Spinal cord (tissue), 10 donors: ENCODE measurements around the gene GFY. TPM values are rescaled to one million over a fixed set of nuclear protein-coding genes. Genes with fewer than 3 reads are reported as not detected.
A peak's percentile ranks its signal among the peaks of the same experiment; 100 is the strongest.
"Not testable (repeated sequence)": the region's sequence is repeated elsewhere in the genome, so short reads cannot be mapped to it uniquely, and the experiment has no call there.

ENCODE experiments used
- DNase-seq, 6 donors: peaks; one replicate each; pipeline versions ENCODE4 v3.0.0 to v3.0.0-alpha.2; 2013 to 2015; ENCODE audit warnings: low spot score in 6 of 6, low read depth in 4 of 6
- H3K27ac ChIP-seq: one replicate; pipeline ENCODE4 v1.5.1; 2013; ENCODE audit warnings: low read depth, low read length, control low read depth
- H3K27me3 ChIP-seq: one replicate; pipeline ENCODE4 v1.6.1; 2013; ENCODE audit warnings: low read length; ENCODE audit not compliant: control insufficient read depth, insufficient read depth
- H3K36me3 ChIP-seq: one replicate; pipeline ENCODE4 v1.6.1; 2013; ENCODE audit warnings: low read length; ENCODE audit not compliant: control insufficient read depth, insufficient read depth
- H3K4me1 ChIP-seq: one replicate; pipeline ENCODE4 v1.6.1; 2013; ENCODE audit warnings: low read length; ENCODE audit not compliant: control insufficient read depth, insufficient read depth
- H3K4me3 ChIP-seq: one replicate; pipeline ENCODE4 v1.5.1; 2013; ENCODE audit warnings: low read depth, low read length, control low read depth
- H3K9me3 ChIP-seq: one replicate; pipeline ENCODE4 v1.6.1; 2013; ENCODE audit warnings: low read length; ENCODE audit not compliant: control insufficient read depth, insufficient read depth
- WGBS: methylation state at CpG from one replicate; pipeline ENCODE4 v1.1.5; 2013; ENCODE audit warnings: missing lambda C conversion rate; ENCODE audit not compliant: insufficient coverage; 5-methylcytosine and 5-hydroxymethylcytosine counted together
- polyA plus RNA-seq, 2 donors: library from polyadenylated mRNA; unstranded; fragments of 120-200 nt; gene quantifications; one replicate each; pipeline ENCODE4 v1.2.1, GENCODE V29; 2013; ENCODE audit not compliant: insufficient read length in 2 of 2
- total RNA-seq, 2 donors: library from RNA; depleted of rRNA in 1 of 2; stranded (reverse); fragments of 120-200 nt in 1 of 2; fragments of >200 nt in 1 of 2; gene quantifications; one replicate each; pipeline versions ENCODE4 v1.2.3 to v1.2.4, GENCODE V29; 2013 to 2014
- donor health status: healthy.

The GFY gene
- total and polyA plus RNA-seq, 4 donors = 0.54 TPM; not detected in 2

DNA sequence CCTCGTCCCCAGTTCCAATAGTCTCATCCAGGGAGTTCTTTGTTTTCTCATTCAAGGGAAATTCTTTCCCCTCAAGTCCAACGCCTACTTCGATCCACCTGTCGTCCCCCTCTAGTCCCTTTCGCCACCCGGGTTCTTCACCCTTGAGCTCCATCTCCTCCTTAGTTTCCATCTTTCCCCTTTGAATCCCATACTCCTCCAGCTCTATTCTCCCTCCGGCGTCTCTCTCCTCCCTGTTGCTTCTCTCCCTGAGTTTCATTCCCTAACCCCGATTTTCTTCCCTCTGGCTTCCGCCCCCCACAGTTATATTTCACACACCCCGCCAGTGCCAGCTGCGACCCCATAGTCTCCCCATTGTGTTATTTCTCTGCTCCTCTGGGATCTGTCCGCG is 16.8 kb downstream of the GFY start:
- H3K4me1 ChIP-seq = peaks cover 24% of the 10 kb centered on the region
- DNase-seq = no peak
- H3K27me3 ChIP-seq = peaks cover 60% of the 10 kb centered on the region
- H3K27ac ChIP-seq = no peak overlapping the region
- peaks cover 13% of the 10 kb centered on the region for H3K36me3 ChIP-seq
- H3K4me3 ChIP-seq = no peak overlapping the region
- 15% methylated on average over 14 of the region's 14 CpGs for WGBS
- no peaks in the 10 kb centered on the region for H3K9me3 ChIP-seq

DNA sequence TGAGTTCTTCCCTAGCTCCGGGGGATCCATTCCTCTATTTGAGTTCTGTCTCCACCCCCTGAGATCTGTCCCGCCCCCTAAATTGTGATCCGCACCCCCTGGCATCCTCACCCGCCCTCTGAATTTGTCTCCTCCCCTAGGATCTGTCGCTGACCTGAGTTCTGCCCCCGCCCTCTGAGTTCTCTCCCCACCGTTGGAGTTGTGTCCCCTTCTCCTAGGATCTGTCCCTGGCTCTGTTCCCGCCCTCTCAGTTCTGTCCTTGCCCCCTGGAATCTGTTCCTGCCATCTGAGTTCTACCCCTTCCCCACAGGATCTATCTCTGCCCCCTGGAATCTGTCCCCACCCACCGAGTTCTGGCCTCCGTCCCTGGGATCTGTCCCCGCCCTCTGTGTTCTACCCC is 17.2 kb downstream of the GFY start:
- 5% methylated on average over 11 of the region's 11 CpGs for WGBS
- Histone ChIP-seq H3K36me3 (peaks cover 17% of the 10 kb centered on the region), H3K27me3 (peaks cover 56% of the 10 kb centered on the region), H3K9me3 (no peaks in the 10 kb centered on the region), H3K27ac (no peak overlapping the region), H3K4me3 (no peak overlapping the region), H3K4me1 (peaks cover 24% of the 10 kb centered on the region)
- peak in 1 of 6 donors; percentile 65 for DNase-seq

DNA sequence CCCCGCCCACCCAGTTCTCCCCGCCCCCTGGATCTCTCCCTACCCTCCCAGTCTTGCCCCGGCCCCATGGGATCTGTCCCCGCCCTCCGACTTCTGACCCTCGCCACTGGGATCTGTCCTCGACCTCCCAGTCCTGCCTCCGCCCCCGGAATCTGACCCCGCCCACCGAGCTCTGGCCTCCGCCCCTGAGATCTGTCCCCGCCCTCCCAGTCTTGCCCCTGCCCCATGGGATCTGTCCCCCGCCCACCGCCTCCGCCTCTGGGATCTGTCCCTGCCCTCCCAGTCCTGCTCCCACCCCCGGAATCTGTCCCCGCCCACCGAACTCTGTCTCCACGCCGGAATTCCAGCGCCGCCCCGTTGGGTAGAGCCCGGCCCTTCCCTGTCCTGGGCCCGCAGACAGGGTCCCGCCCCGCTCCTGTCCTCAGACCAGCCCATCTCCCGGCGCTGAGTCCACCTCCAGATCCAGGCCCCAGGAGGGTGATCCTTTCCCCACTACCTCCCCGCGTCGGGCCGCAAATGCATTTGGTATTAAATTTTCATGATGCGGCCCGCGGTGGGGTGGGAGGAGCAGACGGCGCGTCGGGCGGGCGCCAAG is 17.7 kb downstream of the GFY start:
- Histone ChIP-seq H3K9me3 (no peaks in the 10 kb centered on the region), H3K4me1 (peaks cover 24% of the 10 kb centered on the region), H3K4me3 (peak overlapping the region; percentile 59), H3K36me3 (peaks cover 22% of the 10 kb centered on the region), H3K27ac (peak overlapping the region; percentile 86), H3K27me3 (peaks cover 51% of the 10 kb centered on the region)
- DNase-seq = peak in 1 of 6 donors; percentile 88
- WGBS = 0% methylated on average over 41 of the region's 43 CpGs

DNA sequence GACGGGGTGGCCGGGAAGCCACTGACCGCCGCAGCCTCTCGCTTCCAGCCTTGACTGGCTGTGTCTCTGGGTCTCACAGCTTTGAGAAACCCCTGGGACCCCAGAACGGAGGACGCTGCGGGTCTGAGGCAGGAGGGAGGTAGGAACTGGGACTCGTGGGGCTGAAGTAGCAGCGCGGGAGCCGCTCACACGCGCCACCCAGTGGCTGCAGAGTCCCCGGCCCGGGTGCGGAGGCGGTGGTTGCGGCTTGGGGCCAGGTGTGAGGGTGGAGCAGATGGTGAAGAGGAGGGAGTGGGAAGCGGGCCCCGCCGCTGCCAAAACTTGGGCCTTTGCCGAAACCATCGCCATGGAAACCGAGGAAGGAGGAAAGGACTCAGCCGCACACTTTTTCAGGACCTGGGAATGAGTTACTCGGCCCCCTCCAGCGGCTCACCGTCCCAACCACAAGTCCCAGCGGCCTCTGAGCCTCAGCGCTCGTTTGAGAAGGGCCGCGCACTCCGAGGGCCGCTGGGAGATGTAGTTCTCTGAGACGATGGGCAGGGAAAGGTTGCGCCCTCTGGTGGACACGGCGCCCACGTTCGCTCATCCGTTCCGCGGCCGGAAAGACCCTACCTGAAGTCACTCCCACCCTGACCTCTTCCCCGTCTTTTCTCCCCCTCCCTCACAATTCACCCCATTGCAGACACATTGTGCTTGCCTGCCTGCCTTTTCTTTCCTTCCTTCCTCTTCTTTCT is 18.3 kb downstream of the GFY start:
- H3K9me3 ChIP-seq = no peaks in the 10 kb centered on the region
- peak; percentile 88 to 99 (median 92) for DNase-seq
- H3K4me1 ChIP-seq = peaks cover 24% of the 10 kb centered on the region
- H3K27ac ChIP-seq = peak overlapping the region; percentile 86
- H3K36me3 ChIP-seq = peaks cover 28% of the 10 kb centered on the region
- WGBS = under 1% methylated on average over 42 of the region's 47 CpGs
- H3K27me3 ChIP-seq = peaks cover 44% of the 10 kb centered on the region
- peak overlapping the region; percentile 59 for H3K4me3 ChIP-seq

DNA sequence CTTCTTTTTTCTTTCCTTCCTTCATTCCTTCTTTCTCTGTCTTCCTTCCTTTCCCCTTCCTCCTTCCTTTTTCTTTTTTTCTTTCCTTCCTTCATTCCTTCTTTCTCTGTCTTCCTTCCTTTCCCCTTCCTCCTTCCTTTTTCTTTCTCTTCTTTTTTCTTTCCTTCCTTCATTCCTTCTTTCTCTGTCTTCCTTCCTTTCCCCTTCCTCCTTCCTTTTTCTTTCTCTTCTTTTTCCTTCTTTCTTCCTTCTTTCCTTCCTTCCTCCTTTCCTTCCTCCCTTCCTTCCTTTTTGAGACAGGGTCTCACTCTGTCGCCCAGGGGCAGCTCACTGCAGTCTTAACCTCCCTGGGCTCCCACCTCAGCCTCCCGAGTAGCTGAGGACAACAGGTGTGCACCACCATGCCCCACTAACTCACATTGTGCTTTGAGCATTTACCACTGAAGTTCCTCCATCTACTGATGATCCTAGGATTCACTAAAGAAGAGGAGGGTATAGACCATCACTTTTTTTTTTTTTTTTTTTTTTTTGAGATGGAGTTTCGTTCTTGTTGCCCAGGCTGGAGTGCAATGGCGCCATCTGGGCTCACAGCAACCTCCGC is 19.0 kb downstream of the GFY start:
- H3K27me3 ChIP-seq = peaks cover 38% of the 10 kb centered on the region
- not testable (repeated sequence) for H3K27ac ChIP-seq
- WGBS = 60% methylated on average over 1 of the region's 5 CpGs

DNA sequence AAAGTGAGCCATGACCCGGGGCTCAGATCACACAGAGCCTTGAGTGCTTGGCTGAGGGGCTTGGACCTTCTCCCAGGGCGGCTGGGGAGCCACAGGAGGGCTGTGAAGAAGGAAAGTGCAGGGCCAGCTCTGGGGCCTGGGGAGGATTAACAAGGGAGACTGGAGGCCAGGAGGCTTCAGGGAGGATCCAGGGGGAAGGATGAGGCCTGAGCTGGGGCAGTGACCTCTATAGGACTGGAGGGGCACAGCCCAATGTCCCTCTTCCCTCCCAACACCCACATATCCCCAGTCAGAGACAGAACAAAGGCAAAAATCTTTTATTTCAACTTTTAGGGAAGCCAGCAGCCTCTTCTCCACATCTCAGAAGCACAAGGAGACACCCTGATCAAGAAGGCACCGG is 20.8 kb downstream of the GFY start:
- Histone ChIP-seq H3K9me3 (no peaks in the 10 kb centered on the region), H3K27me3 (peaks cover 20% of the 10 kb centered on the region), H3K4me3 (no peak overlapping the region), H3K36me3 (peaks cover 42% of the 10 kb centered on the region), H3K4me1 (peaks cover 34% of the 10 kb centered on the region), H3K27ac (no peak overlapping the region)
- DNase-seq = no peak
- WGBS = 80% methylated on average over 3 of the region's 3 CpGs

More for the DNA sequence above, 19.0 kb downstream of the GFY start:
- not testable (repeated sequence) for H3K9me3 ChIP-seq, DNase-seq, H3K4me3 ChIP-seq
- Histone ChIP-seq H3K36me3 (peaks cover 34% of the 10 kb centered on the region), H3K4me1 (peaks cover 24% of the 10 kb centered on the region)

DNA sequence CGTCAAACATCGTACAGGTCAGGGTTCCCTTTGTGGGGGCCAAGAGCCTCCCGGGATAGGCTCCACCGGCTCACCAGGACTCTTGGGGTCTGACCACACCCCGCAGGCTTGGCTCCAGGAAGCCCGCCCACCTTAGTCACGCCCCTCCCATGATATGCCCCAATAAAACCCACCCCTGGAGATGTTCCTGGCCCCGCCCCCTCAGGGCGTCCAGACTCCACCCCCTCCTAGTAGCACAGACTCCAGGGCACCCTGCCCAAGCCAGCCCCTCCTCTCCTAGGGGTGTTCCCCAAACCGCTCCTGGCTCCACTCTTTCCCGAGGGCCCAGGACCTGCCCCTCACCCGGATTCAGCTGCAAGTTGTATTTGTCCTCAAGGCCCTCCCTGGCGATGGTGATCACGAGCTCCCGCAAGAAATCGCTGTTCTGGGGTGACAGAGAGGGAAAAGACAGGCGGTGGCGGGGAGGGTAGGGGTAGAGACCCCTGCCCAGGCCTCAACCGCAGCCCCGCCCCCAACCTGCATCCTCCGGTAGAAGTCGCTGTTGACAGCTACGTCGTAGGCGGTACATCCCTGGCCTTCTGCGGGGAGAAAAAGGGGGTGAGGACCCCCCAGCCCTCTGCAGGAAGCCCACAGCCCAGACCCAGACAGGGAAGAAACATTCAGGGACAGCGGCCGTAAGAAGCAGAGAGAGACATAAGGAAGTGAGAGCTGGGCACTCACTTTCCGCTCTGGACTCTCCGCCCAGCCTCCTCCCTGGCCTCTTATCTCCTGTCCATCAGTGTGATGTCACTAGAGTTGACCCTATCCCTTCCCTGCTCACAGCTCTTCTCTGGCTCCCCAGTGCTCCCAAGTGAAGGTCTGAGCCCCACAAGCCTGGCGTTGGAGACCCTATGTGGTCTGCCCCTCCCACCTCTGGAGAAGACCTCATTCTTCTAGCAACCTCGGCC is 22.6 kb downstream of the GFY start:
- Histone ChIP-seq H3K27me3 (peaks cover 2% of the 10 kb centered on the region), H3K9me3 (no peaks in the 10 kb centered on the region), H3K36me3 (peaks cover 42% of the 10 kb centered on the region), H3K4me3 (no peak overlapping the region), H3K27ac (no peak overlapping the region), H3K4me1 (peaks cover 32% of the 10 kb centered on the region)
- DNase-seq = no peak
- WGBS = 53% methylated on average over 29 of the region's 32 CpGs

DNA sequence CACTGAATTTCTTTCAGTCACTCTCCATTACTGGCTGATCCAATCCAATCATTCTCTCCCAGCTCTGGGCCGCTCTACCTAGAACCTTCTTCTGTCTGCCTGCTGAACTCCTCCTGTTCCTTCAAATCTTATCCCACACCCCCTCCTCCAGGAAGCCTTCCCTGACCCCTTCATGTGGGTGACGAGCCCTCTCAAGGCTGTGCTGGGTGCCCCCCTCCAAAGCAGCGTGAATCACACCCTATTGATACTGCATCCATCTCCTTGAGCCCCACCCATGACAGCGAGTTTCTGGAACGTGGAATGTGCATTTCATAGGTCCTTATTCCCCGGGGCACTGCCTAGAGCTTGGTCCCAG is 23.2 kb downstream of the GFY start:
- Histone ChIP-seq H3K27me3 (no peaks in the 10 kb centered on the region), H3K36me3 (peaks cover 42% of the 10 kb centered on the region), H3K27ac (no peak overlapping the region), H3K4me3 (no peak overlapping the region), H3K9me3 (no peaks in the 10 kb centered on the region), H3K4me1 (peaks cover 29% of the 10 kb centered on the region)
- DNase-seq = no peak
- 95% methylated on average over 4 of the region's 6 CpGs for WGBS

DNA sequence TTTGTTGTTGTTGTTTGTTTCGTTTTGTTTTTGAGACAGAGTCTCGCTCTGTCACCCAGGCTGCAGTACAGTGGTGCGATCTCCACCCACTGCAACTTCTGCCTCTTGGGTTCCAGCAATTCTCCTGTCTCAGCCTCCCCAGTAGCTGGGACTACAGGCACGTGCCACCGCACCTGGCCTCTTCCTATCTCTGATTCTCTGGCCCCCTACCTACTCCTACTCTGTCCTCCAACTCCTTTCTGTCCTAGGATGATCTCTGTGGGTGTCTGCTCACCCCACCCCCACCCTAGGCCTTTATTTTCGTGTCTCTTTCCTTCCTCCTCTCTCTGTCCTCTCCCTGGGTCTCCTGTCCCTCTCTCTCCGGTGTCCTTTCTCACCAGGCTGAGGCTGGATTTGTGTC is 25.2 kb downstream of the GFY start:
- H3K27me3 ChIP-seq = no peaks in the 10 kb centered on the region
- no peak for DNase-seq
- peaks cover 36% of the 10 kb centered on the region for H3K4me1 ChIP-seq
- no peak overlapping the region for H3K27ac ChIP-seq
- H3K9me3 ChIP-seq = no peaks in the 10 kb centered on the region
- H3K36me3 ChIP-seq = peaks cover 41% of the 10 kb centered on the region
- H3K4me3 ChIP-seq = no peak overlapping the region
- 93% methylated on average over 4 of the region's 7 CpGs for WGBS
